Uterus (tissue), 4 donors: ENCODE results near the gene ASMTL. TPM values are rescaled to one million over a fixed set of nuclear protein-coding genes. Genes with fewer than 3 reads are reported as not detected.
"Not testable (repeated sequence)": the region's sequence is repeated elsewhere in the genome, so short reads cannot be mapped to it uniquely, and the experiment has no call there.

ENCODE experiments used
- DNase-seq, 2 donors: peaks; one replicate each; pipeline ENCODE4 v3.0.0-alpha.2; 2019 to 2020
- H3K27ac ChIP-seq, 2 donors: fragments of 200-600 bp; sonication (generic); 1 replicate in 1 of 2; 2 replicates in 1 of 2; pipeline ENCODE4 v1.5.1; 2016 to 2018
- H3K27me3 ChIP-seq, 2 donors: fragments of 200-600 bp; sonication (generic); one replicate each; pipeline ENCODE4 v1.5.1; 2018 to 2019; ENCODE audit warnings: control low read depth in 1 of 2
- H3K36me3 ChIP-seq, 2 donors: fragments of 200-600 bp; sonication (generic); one replicate each; pipeline ENCODE4 v1.5.1; 2019; ENCODE audit warnings: control low read depth in 1 of 2
- H3K4me1 ChIP-seq, 2 donors: fragments of 200-600 bp; sonication (generic); one replicate each; pipeline ENCODE4 v1.5.1; 2018 to 2019; ENCODE audit warnings: control low read depth in 1 of 2
- H3K4me3 ChIP-seq, 2 donors: fragments of 200-600 bp; sonication (generic); 1 replicate in 1 of 2; 2 replicates in 1 of 2; pipeline ENCODE4 v1.5.1; 2018 to 2019; ENCODE audit warnings: mild to moderate bottlenecking in 1 of 2
- H3K9me3 ChIP-seq, 2 donors: fragments of 200-600 bp; sonication (generic); one replicate each; pipeline ENCODE4 v1.5.1; 2019; ENCODE audit warnings: control low read depth in 1 of 2
- POLR2A ChIP-seq, 2 donors: fragments of 450-650 bp; IDR thresholded peaks; one replicate each; pipeline ENCODE4 v1.6.1; 2016; ENCODE audit warnings: antibody characterized with exemption in 2 of 2, mild to moderate bottlenecking in 1 of 2, moderate library complexity in 1 of 2
- intact Hi-C: fragments of 100-400 bp; cut with DNase I; formaldehyde crosslinking; loops from one replicate; pipeline ENCODE4 v1.15.1; 2023; ENCODE audit warnings: low total_unique reads
- total RNA-seq, 4 donors: library from RNA; depleted of rRNA in 3 of 4; stranded (reverse); fragments of >200 nt in 3 of 4; gene quantifications; one replicate each; pipeline versions ENCODE4 v1.1.0 to v1.2.4, GENCODE V29; 2014 to 2023
- TF ChIP-seq, protein P1 (sequence below), 4 experiments: fragments of 200-600 bp in 2 of 4; fragments of 450-650 bp in 2 of 4; sonication (generic) in 2 of 4; IDR thresholded peaks; one replicate each; pipeline ENCODE4 v1.5.1; 2016 to 2019; ENCODE audit warnings: antibody characterized with exemption in 4 of 4, mild to moderate bottlenecking in 2 of 4, moderate library complexity in 1 of 4
- donor health status: DM: yes; HTN: yes; CAD: no.

Gene ASMTL
- total RNA-seq, 4 donors from 2014 or later = 6.4 to 43.5 (median 11.1) TPM

DNA sequence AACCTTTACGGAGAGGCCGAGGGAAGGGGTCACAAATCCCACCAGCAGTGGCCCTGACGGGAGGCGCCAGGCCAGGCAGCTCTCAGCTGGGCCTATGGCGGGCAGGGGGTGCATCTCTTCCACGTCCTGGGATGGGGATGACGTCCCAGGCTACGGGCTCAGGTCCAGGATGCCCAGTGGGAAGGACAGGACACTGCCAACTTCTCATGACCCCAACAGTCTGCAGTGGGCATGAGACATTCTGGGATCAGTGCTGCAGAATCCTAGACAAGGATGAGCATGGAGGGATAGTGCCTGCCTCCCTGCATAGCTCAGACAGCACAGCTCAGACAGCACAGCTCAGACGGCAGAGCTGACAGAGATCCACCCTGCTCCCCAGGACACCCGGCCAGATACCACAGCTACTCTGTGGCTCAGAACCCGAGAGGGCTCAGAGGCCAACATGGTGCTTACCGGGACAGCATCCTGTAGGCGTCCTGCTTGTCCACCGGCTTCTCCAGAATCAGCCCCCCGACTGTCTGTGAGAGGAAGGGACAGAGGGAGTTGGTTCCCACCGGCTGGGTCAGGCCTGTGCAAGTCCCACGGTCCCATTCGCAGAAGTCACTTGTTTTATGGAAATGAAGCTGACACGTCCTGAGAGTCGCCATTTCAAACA lies 17.3 kb downstream of the ASMTL start:
- DNase-seq = no peak
- Histone ChIP-seq H3K27me3 (no peaks in the 10 kb centered on the region), H3K4me1 (no peaks in the 10 kb centered on the region), H3K9me3 (no peaks in the 10 kb centered on the region), H3K4me3 (no peak overlapping the region), H3K36me3 (no peaks in the 10 kb centered on the region), H3K27ac (no peak overlapping the region)
- intact Hi-C loops = loop anchor here (5.0 kb wide), 1 partner anchor 38 kb away; no protein-coding TSS in a partner anchor
- TF ChIP-seq, protein P1, sequence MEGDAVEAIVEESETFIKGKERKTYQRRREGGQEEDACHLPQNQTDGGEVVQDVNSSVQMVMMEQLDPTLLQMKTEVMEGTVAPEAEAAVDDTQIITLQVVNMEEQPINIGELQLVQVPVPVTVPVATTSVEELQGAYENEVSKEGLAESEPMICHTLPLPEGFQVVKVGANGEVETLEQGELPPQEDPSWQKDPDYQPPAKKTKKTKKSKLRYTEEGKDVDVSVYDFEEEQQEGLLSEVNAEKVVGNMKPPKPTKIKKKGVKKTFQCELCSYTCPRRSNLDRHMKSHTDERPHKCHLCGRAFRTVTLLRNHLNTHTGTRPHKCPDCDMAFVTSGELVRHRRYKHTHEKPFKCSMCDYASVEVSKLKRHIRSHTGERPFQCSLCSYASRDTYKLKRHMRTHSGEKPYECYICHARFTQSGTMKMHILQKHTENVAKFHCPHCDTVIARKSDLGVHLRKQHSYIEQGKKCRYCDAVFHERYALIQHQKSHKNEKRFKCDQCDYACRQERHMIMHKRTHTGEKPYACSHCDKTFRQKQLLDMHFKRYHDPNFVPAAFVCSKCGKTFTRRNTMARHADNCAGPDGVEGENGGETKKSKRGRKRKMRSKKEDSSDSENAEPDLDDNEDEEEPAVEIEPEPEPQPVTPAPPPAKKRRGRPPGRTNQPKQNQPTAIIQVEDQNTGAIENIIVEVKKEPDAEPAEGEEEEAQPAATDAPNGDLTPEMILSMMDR (IDR thresholded peaks at IDR 0.05) = no peak
- TF ChIP-seq POLR2A (IDR thresholded peaks at IDR 0.05) = no peak

- H3K4me1 ChIP-seq = no peaks in the 10 kb centered on the region
- intact Hi-C loops = loop anchor here (5.0 kb wide), 1 partner anchor 38 kb away; no protein-coding TSS in a partner anchor
- H3K36me3 ChIP-seq = no peaks in the 10 kb centered on the region
- no peaks in the 10 kb centered on the region for H3K9me3 ChIP-seq
- no peak for TF ChIP-seq POLR2A (IDR thresholded peaks at IDR 0.05)
- TF ChIP-seq, protein P1 (IDR thresholded peaks at IDR 0.05) = no peak
- no peak overlapping the region for H3K27ac ChIP-seq
- DNase-seq = no peak
- no peak overlapping the region for H3K4me3 ChIP-seq
- H3K27me3 ChIP-seq = no peaks in the 10 kb centered on the region
Measured at GRCh38 chrX:1434871-1435240, 17.9 kb downstream of the ASMTL start.

DNA sequence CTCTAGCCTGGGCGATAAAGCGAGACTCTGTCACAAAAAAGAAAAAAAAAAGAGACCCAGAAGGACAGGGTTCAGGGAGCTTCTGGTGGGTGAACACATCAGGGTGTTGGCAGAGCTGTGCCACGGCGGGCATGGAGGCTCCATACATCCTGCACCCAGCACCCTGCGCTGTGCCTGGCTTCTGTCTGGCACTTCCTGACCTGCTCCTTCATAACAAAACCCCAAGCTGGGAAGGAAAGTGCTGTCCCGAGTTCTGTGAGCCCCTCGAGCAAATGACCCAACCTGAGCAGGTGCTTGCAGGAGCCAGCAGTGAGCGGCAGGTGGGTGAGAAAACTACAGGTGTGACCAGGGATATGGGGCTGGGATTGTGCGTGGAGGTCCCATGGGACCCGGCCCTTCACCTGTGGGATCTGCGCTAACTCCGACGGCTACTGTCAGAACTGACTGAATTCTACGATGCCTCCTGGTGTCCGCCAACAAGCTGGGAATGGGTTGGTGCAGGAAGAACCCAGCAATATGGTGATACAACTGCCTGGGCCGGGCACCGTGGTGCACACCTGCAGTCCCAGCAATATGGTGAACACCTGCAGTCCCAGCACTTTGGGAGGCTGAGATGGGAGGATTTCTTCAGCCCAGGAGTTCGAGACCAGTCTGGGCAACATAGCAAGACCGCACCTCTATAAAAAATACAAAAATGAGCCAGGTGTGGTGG lies 18.9 kb downstream of the ASMTL start:
- no peak for DNase-seq
- no peaks in the 10 kb centered on the region for H3K27me3 ChIP-seq
- no peaks in the 10 kb centered on the region for H3K9me3 ChIP-seq
- TF ChIP-seq POLR2A (IDR thresholded peaks at IDR 0.05) = no peak
- TF ChIP-seq, protein P1 (IDR thresholded peaks at IDR 0.05) = no peak
- H3K36me3 ChIP-seq = no peaks in the 10 kb centered on the region
- H3K4me1 ChIP-seq = no peaks in the 10 kb centered on the region
- no peak overlapping the region for H3K4me3 ChIP-seq
- intact Hi-C loops = no loop called here
- H3K27ac ChIP-seq = no peak overlapping the region

DNA sequence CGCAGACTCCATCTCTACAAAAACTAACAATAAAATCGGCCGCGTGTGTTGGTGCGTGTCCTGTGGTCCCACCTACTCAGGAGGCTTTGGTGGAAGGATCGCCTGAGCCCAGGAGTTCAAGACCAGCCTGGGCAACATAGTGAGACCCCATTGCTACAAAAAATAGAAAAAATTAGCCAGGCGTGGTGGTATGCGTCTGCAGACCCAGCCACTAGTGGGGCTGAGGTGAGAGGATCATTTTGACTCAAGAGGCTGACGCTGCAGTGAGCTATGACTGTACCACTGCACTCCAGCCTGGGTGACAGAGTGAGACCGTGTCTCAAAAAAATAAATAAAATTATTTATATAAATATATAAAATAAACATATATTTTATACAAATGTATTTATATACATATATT lies 22.3 kb downstream of the ASMTL start:
- no peak for TF ChIP-seq POLR2A (IDR thresholded peaks at IDR 0.05)
- TF ChIP-seq, protein P1 (IDR thresholded peaks at IDR 0.05) = no peak
- Histone ChIP-seq H3K4me3 (no peak overlapping the region), H3K9me3 (no peaks in the 10 kb centered on the region), H3K4me1 (no peaks in the 10 kb centered on the region), H3K36me3 (no peaks in the 10 kb centered on the region), H3K27ac (no peak overlapping the region), H3K27me3 (no peaks in the 10 kb centered on the region)
- DNase-seq = no peak
- intact Hi-C loops = no loop called here

DNA sequence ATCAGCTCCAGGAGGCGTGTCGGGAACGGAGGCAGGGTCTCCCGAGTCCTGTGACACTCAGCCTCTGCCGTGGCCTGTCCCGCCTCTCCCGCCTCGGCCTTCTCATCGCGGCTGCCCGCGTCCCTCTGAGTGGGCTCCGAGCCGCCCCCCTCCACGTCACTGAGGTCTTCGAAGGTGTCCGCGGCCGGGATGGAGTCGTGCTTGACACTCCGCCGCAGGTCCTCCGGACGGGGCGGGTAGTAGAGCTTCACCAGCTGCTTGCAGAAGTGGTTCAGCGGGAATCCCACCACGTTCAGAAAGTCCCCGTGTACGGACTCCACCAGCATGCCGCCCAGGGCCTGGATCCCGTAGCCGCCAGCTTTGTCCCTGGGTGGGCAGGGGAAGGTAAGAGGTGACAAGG lies 25.0 kb downstream of the ASMTL start:
- H3K27me3 ChIP-seq = no peaks in the 10 kb centered on the region
- DNase-seq = no peak
- no peak overlapping the region for H3K27ac ChIP-seq
- H3K9me3 ChIP-seq = peaks cover 0 to 2% of the 10 kb centered on the region in 2 donors
- H3K4me1 ChIP-seq = no peaks in the 10 kb centered on the region
- H3K4me3 ChIP-seq = no peak overlapping the region
- intact Hi-C loops = no loop called here
- TF ChIP-seq, protein P1 (IDR thresholded peaks at IDR 0.05) = no peak
- no peak for TF ChIP-seq POLR2A (IDR thresholded peaks at IDR 0.05)
- no peaks in the 10 kb centered on the region for H3K36me3 ChIP-seq

DNA sequence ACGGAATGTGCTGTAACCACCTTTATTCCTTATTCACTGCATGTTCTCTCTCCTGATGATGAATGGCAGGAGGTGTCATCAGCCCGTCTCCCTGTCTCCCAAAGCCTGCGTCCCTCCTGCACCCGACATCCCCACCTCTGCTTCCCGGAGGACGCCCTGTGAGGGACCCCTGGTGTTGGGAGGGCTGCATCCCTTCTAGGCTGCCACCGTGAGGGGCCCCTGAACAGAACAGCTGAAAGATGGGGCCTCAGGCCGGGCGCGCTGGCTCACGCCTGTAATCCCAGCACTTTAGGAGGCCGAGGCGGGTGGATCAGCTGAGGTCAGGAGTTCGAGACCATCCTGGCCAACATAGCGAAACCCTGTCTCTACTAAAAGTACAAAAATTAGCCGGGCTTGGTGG lies 26.4 kb downstream of the ASMTL start:
- H3K27ac ChIP-seq, H3K36me3 ChIP-seq, H3K9me3 ChIP-seq, H3K4me3 ChIP-seq, DNase-seq, intact Hi-C loops, H3K4me1 ChIP-seq, H3K27me3 ChIP-seq: not testable (repeated sequence)
